ENCODE data around the gene WNT7A.
"Not testable (repeated sequence)": the region's sequence is repeated elsewhere in the genome, so short reads cannot be mapped to it uniquely, and the experiment has no call there.

WNT7A gene

DNA sequence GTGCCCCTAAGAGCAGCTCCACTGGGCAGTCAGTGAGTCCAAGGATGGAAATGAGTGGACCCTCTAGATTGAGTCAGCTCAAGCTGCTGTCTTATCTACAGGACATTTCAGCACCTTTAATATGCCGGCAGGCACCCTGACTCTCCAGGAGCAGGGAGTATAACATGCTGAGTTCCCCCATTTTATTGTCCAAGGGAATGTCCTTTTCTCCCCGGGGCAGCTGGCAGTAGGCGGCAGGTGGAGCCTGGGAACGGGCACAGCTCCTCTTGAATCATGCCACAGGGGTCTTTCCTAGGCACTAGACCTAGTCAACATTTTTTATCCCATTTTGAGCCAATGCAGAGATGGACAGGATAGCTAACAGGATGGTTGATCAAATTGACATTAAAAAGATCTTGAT is 14.8 kb downstream of the WNT7A start:
- no peak for DNase-seq

DNA sequence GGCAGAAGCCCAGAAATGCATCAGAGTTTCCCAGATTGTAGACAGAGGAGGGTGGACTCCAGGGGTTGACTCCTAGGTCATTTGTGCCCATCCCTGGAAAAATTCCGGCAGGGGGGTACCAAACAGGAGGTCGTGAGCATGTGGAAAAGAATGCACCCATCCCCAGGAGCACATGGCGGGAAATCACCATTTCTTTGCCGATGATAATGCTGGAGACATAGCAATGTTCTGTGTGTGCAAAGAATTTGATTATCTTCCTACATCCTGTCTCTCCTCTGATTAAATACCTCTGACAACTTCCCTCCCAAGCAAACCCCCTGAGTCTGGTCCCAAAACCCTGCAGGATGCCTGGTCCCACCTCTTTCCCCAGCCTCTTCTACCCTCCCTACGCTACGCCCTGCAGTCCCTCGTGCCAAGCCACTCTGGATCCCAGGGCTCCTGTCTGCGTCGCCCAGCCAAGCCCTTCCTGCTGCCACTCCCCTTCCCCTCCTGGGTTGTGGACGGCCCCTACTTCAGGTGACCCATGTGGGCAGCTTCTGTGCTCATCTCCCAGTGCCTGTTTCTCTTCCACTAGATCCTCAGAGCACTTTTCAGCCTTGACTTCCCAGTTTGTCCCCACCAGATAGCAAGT is 15.8 kb downstream of the WNT7A start:
- no peak for DNase-seq

- no peak for DNase-seq
Measured at GRCh38 chr3:13863382-13863952, 16.4 kb downstream of the WNT7A start.

DNA sequence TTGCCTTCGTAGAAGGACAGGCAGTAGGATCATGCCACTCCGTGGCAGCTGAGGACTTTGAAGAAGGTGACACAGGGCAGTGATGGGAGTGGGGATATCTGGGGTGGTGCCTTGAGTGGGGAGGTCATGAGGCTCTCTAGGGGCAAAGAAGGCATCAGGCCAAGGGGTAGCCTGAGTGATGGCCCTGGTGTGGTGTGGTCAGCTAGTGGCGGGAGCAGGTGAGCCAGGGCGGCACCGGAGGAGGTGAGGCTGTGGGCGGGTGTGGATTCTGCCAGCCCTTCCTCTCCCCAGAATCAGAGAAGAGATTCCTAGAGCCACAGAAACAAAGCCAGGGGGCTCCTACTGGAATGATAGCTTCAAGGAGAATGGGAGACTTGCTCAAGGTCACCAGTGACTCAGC is 18.4 kb downstream of the WNT7A start:
- no peak for DNase-seq

DNA sequence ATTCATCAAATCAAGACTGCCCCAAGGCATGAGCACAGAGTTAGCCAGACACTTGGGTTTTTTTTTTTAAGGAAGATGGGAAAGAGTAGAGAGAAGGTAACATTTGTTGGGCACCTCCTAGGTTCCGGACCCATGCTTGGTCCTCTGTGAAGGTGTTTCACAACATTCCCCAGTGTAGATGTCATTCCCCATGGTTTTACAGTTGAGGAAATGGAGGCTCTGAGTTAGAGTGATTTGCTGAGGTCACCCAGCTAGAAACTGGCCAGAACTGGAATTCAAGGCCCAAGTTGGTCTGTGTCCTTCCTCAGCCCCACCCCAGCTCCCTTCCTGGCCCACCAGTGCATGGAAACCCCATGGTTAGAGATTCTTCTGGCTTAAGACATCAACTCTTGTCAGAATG is 19.9 kb downstream of the WNT7A start:
- no peak for DNase-seq

- DNase-seq, result no peak
Measured at GRCh38 chr3:13858768-13859520, 20.9 kb downstream of the WNT7A start.

- DNase-seq, result no peak
Measured at GRCh38 chr3:13857702-13858380, 22.0 kb downstream of the WNT7A start.

DNA sequence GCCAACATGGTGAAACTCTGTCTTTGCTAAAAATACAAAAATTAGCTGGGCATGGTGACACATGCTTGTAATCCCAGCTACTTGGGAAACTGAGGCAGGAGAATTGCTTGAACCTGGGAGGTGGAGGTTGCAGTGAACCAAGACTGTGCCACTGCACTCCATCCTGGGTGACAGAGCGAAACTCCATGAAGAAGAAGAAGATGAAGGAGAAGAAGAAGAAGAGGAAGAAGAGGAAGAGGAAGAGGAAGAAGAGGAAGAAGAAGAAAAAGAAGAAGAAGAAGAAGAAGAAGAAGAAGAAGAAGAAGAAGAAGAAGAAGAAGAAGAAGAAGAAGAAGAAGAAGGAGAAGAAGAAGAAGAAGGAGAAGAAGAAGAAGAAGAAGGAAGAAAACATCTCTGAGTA is 23.2 kb downstream of the WNT7A start:
- not testable (repeated sequence) for DNase-seq

DNA sequence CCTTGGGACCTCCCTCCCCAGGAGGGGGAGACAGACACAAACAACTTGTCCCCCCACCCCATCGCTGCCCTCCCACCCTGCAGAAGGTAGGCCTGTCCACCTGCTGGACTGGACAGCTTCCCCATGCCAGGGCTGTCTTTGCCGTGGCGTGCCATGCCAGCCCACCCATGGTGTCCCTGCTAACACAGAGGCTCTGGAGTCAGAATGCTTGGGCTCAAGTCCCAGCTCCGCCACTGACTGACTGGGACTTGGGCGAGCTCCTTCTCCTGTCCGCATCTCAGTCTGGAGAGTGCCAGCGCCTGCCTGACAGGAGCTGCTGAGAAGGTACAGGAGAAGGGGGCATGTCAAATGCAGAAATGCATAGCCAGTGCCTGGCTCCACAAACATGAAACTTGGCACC is 23.9 kb downstream of the WNT7A start:
- no peak for DNase-seq

GRCh38 chr3:13854492-13854891 is 25.4 kb downstream of the WNT7A start:
- DNase-seq, result no peak

GRCh38 chr3:13853978-13854296 is 25.9 kb downstream of the WNT7A start:
- no peak for DNase-seq

DNA sequence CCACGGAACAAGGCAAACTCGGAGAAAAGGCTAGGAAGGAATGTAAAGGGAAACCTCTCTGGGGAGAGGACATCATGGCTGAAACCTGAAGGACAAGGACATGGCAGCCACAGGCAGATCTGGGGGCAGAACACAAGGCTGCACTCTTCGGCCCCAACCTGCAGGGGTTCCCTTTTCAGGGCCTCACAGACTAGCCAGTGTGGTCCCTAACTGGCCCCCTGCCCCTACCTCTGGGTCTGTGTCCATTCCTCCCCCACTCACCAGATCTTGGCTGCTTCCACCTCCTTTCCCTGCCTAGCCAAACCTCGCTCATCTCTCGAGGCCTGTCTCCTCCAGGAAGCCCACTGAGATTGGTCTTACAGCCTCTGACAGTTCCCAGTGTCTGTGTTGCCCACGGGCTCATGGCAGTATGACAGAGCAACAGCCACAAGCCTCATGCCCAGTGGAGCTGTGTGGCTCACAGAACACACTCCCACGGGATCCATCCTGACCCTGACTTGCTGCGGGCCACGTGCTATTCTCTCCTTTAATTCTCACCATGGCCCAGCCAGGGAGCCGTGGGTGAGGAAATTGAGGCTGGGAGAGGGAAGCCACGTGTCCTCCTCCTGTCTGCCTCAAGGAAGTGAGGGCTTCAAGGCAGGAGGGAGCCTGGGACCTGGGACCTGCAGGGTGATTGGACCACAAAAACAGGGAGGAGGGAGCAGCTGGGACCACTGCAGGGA is 26.5 kb downstream of the WNT7A start:
- DNase-seq, result no peak

DNA sequence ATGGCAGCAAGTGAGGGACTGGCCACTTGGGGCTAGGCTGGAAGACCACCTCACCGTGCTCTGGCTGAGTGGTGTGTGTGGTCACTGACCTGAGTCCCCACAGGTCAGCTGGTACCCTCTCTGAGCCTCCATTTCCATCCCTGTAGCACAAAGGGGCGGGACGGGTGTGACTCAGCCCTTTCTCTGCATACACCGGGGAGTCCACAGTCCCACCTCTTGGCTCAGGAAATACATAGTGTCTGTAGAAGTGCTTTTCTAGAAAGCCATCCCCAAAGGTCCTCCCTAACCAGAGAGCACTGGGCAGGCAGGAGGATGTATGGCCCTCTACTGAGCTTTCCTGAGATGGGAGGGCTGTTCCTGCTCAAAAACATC is 27.2 kb downstream of the WNT7A start:
- DNase-seq, result no peak

DNA sequence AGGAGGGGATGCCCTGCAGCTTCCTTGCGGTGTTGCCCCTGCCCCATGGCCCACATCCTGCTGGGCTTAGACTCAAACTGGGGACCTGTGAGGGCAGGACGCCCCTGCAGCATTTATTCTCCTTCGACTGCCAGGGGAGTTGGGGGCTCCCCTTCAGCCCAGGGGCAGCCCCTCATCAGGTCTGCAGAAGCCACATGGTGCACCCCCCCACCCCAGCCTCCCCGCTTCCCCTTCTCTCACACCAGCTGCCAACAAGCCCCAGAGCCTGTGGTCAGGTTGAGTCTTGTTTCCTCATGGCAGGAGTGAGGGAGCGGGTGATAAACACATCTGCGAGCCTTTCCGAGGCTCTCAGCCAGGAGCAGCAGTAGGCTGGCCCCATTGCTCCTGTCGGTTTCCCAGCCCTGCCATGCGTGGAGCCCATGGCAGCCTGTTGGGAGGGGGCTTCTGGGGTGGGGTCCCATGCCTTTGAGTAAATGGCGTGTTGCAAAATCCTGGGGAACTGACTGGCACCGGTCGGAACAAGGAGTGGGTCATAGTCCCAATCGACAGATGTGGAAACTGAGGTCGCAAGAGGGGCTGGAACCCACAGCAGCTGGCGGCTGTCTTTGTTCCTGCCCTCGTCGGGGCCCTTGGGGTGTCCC is 27.8 kb downstream of the WNT7A start:
- no peak for DNase-seq

DNA sequence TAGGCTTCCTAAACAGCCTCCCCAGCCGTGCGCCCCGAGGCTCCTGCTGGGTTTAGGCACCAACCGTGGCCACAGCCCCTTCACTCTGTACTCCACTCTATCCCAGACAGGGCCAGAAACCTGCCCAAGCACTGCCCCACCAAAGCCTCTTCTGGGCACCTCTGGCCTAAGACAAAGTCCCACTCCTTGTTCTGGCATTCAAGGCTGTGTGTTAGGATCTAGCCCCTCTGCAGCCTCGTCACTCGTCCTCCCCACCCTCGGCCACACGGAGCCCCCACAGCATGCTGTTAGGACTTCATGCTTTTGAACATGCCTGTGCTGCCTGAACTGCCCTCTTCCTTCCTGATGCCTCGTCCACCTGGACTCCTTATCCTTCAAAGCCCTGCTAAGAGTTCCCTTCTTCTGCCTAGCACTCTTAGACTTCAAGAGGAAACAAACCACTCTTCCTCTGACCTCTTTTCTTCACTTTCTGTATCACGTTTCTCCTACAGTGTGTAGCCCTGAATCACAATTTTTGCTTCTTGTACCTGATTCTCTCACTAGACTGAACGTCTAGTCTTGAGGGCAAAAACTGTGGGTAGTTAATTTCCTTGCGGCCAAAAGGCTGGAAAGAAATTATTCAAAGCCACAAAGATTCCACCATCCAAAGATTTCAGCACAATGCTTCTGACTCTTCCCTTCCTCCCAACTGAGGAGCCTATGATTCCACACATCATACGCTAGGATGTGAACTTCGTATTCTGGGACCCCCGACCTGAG is 28.6 kb downstream of the WNT7A start:
- no peak for DNase-seq

DNA sequence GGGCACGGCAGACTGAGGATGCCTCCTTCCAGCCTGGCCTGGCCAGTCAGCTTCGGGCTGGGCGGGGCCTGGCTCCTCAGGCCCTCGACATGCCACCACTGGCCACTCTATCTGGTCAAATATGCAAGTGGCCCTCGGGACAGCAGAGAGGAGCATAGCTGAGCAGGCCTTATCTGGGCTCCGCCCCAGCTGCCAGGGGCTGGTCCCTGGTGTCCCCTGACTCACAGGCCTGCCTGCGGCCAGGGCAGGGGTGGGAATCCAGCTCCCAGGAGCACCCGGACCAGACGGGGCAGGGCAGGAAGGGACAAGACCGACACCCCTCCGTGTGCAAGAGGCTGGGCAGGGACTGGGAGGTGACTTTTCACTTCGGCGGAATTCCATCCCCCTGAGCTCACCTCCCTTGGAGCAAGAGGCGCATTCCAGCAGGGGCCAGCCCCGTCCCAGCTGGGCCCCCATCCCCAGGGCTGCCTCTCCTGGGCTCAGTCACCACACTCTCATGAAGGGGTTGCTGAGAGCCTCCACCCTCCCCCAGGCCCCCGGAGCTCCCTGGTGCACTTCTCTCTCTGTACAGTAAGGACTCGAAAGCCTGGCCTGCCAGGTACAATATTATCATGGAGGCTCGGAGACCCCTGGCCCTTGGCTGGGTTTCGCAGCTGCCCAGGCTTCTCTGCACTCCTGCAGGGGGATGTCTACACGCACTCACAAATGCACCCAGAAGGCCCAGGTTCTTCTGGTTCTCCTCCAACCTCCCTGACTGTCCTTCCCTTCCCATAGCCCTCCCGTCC is 29.5 kb downstream of the WNT7A start:
- DNase-seq, result no peak

GRCh38 chr3:13849018-13849417 is 30.9 kb downstream of the WNT7A start:
- no peak for DNase-seq

- no peak for DNase-seq
Measured at GRCh38 chr3:13846716-13847570, 32.9 kb downstream of the WNT7A start.

- no peak for DNase-seq
Measured at GRCh38 chr3:13846238-13846637, 33.6 kb downstream of the WNT7A start.

DNA sequence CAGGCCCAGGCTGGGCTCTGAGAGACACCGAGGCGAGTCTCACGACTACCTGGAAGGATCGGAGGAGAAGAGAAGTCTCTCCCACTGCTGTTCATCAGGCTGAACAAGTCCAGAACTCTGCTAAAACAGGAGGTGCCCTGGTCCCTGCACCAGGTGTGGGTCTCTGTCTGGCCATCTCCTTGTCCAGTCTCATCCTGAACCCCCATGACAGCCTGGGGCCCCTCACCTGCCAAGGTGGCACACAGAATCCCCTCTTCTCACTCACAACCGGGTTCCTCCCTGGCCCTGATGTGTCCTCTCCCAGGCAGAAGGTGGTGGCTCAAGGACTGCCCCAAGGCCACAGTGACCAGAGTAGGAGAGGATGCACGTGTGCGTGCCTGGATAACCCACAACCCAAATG is 34.1 kb downstream of the WNT7A start:
- no peak for DNase-seq

Data from NCI-H510A treated with DMSO at 0.1 percent for 48 hours (cell line).